ENCODE results near the gene PDE6C.

The PDE6C gene

GRCh38 chr10:93612311-93612710, at the start of gene PDE6C:
Gene PDE6C (plus strand): TSS chr10:93612537. CDS start chr10:93612726, 189 bp downstream.
- DNase-seq, result no peak

- no peak for DNase-seq
Observed at GRCh38 chr10:93565446-93565845, 46.9 kb upstream of the PDE6C start.

- no peak for DNase-seq
Observed at GRCh38 chr10:93566435-93567276, 45.7 kb upstream of the PDE6C start, which contains the start of gene FFAR4. Gene FFAR4 (plus strand): TSS chr10:93566665. CDS start chr10:93566721, 56 bp downstream.

- DNase-seq, result no peak
Observed at GRCh38 chr10:93567277-93568104, 44.8 kb upstream of the PDE6C start.

GRCh38 chr10:93568105-93568390, 44.3 kb upstream of the PDE6C start:
- DNase-seq, result no peak

- DNase-seq, result no peak
Observed at GRCh38 chr10:93570383-93570782, 42.0 kb upstream of the PDE6C start.

GRCh38 chr10:93572606-93573005, 39.7 kb upstream of the PDE6C start:
- no peak for DNase-seq

- DNase-seq, result no peak
Observed at GRCh38 chr10:93573051-93573909, 39.1 kb upstream of the PDE6C start.

GRCh38 chr10:93573924-93574323, 38.4 kb upstream of the PDE6C start:
- DNase-seq, result no peak

- no peak for DNase-seq
Observed at GRCh38 chr10:93576888-93577287, 35.4 kb upstream of the PDE6C start.

GRCh38 chr10:93577565-93577964, 34.8 kb upstream of the PDE6C start:
- no peak for DNase-seq

GRCh38 chr10:93579089-93579488, 33.2 kb upstream of the PDE6C start:
- DNase-seq, result no peak

- DNase-seq, result no peak
Observed at GRCh38 chr10:93579985-93580711, 32.2 kb upstream of the PDE6C start.

GRCh38 chr10:93580828-93581227, 31.5 kb upstream of the PDE6C start:
- DNase-seq, result no peak

GRCh38 chr10:93584445-93584844, 27.9 kb upstream of the PDE6C start:
- DNase-seq, result no peak

GRCh38 chr10:93589648-93590562, 22.4 kb upstream of the PDE6C start:
- DNase-seq, result no peak

GRCh38 chr10:93590638-93591037, 21.7 kb upstream of the PDE6C start:
- no peak for DNase-seq

- DNase-seq, result no peak
Observed at GRCh38 chr10:93591065-93591808, 21.1 kb upstream of the PDE6C start.

- DNase-seq, result no peak
Observed at GRCh38 chr10:93593254-93593653, 19.1 kb upstream of the PDE6C start.

- DNase-seq, result no peak
Observed at GRCh38 chr10:93593749-93594148, 18.6 kb upstream of the PDE6C start.

GRCh38 chr10:93594518-93594917, 17.8 kb upstream of the PDE6C start:
- no peak for DNase-seq
